ENCODE results near the gene PLAC8L1.

PLAC8L1 gene

GRCh38 chr5:146078566-146078965 is 26.8 kb downstream of the PLAC8L1 start:
- DNase-seq = no peak

- DNase-seq = no peak
These were observed 28.9 kb downstream of the PLAC8L1 start for GRCh38 chr5:146076455-146076854.

- DNase-seq = no peak
These were observed 29.3 kb downstream of the PLAC8L1 start for GRCh38 chr5:146076028-146076427.

GRCh38 chr5:146073239-146073900 is 32.0 kb downstream of the PLAC8L1 start:
- no peak for DNase-seq

GRCh38 chr5:146072595-146072994 is 32.8 kb downstream of the PLAC8L1 start:
- DNase-seq = no peak

- peak; percentile 22 for DNase-seq
These were observed 34.2 kb downstream of the PLAC8L1 start for GRCh38 chr5:146071171-146071570.

- DNase-seq = no peak
These were observed 34.6 kb downstream of the PLAC8L1 start for GRCh38 chr5:146070746-146071145.

- no peak for DNase-seq
These were observed 35.6 kb downstream of the PLAC8L1 start for GRCh38 chr5:146069780-146070099.

- DNase-seq = peak; percentile 23
These were observed 36.2 kb downstream of the PLAC8L1 start for GRCh38 chr5:146068977-146069779.

- DNase-seq = no peak
These were observed 37.2 kb downstream of the PLAC8L1 start for GRCh38 chr5:146068206-146068605.

- no peak for DNase-seq
These were observed 38.4 kb downstream of the PLAC8L1 start for GRCh38 chr5:146066968-146067367.

GRCh38 chr5:146060221-146060585 is 45.2 kb downstream of the PLAC8L1 start:
- DNase-seq = peak; percentile 19

- peak; percentile 35 for DNase-seq
These were observed 45.7 kb downstream of the PLAC8L1 start for GRCh38 chr5:146059460-146060220.

- peak; percentile 17 for DNase-seq
These were observed 49.9 kb downstream of the PLAC8L1 start for GRCh38 chr5:146055432-146055831.

- peak; percentile 47 for DNase-seq
These were observed 52.6 kb downstream of the PLAC8L1 start for GRCh38 chr5:146052780-146053179.

- DNase-seq = no peak
These were observed 53.7 kb downstream of the PLAC8L1 start for GRCh38 chr5:146051678-146052077.

GRCh38 chr5:146050086-146050485 is 55.3 kb downstream of the PLAC8L1 start:
- DNase-seq = no peak

- no peak for DNase-seq
These were observed 55.7 kb downstream of the PLAC8L1 start for GRCh38 chr5:146049704-146050026.

- peak; percentile 74 for DNase-seq
These were observed 56.2 kb downstream of the PLAC8L1 start for GRCh38 chr5:146048994-146049703.

- DNase-seq = peak; percentile 62
These were observed 58.0 kb downstream of the PLAC8L1 start for GRCh38 chr5:146047396-146047795.

GRCh38 chr5:146043722-146044121 is 61.7 kb downstream of the PLAC8L1 start:
- no peak for DNase-seq

GRCh38 chr5:146042628-146043279 is 62.6 kb downstream of the PLAC8L1 start:
- DNase-seq = no peak
